GM23248 (cell line): ENCODE measurements around the gene PSMD5.

Source experiments
- EZH2 ChIP-seq: fragments of 200-600 bp; sonication (generic); IDR thresholded peaks from 2 replicates; pipeline ENCODE4 v1.6.1; 2018; ENCODE audit warnings: antibody characterized with exemption, mild to moderate bottlenecking; ENCODE audit not compliant: insufficient read depth, poor library complexity, severe bottlenecking
- EZH2phosphoT487 ChIP-seq: fragments of 200-600 bp; sonication (generic); IDR thresholded peaks from 2 replicates; pipeline ENCODE4 v1.6.1; 2018; ENCODE audit warnings: antibody characterized with exemption, moderate library complexity, mild to moderate bottlenecking, low read depth; ENCODE audit not compliant: insufficient read depth

DNA sequence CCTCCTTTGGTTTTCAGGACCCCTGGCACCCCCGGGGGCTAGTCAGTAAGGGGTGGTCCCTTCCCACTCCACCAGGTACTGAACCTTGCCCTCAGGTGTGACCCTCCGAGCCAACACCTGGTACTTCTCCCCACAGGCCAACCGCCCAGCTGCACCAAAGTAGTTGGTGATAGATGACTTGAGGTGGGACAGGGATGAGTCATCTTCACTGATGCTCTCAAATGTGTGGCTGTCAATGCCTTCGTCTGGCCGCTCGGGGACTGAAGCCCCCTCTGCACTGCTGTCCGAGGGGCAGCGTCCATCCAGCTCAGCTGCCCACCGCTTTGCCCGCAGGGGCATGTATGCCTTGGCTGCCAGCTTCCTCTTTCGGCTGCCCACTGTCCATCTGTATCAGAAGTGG, 15.2 kb upstream of the PSMD5 start:
- TF ChIP-seq EZH2: no peak
- TF ChIP-seq EZH2phosphoT487: no peak
